Fibroblast of gingiva (primary cell): ENCODE results near the gene SMIM9.
"Not testable (repeated sequence)": the region's sequence is repeated elsewhere in the genome, so short reads cannot be mapped to it uniquely, and the experiment has no call there.

Source experiments
- DNase-seq: peaks from one replicate; pipeline ENCODE4 v3.0.0-alpha.2; 2011; ENCODE audit warnings: low read depth

Gene SMIM9

DNA sequence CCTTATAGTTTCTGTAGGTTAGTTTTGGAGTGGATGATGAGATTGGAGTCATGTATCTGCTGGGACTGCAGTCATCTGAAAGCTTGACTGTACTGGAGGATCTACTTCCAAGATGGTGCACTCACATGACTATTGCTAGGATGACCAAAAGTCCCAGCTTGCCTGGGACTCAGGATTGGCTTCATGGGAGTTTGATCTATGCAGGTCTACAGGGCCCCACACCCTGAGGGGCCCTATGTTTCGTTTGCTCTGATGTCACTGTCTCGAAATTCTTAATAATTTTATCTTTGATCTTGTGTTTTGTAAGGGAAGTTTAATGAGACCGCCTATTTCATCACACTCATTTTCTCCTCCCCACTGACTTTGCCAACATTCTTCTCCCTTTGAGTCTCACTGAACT, at the start of gene SMIM9:
Gene SMIM9 (minus strand): TSS at position 101 of the 400 bp plus-strand sequence. CDS start 3,806 bp downstream, outside the sequence.
- DNase-seq: no peak

DNA sequence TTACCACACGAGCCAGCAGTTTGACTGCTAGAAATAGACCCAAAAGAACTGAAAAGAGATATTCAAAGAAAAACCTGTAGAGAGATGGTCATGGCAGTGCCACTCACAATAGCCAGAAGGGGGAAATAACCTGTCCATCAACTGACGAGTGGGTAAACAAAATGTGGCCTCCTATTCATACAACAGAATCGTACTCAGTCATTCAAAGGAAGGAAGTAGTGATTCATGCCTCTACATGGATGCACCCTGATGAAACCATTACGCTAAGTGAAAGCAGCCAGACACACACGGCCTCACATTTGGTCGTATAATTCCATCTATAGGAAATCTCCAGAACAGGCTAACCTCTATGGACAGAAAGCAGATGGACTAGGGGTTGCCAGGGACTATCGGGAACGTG, 49.6 kb upstream of the SMIM9 start:
- not testable (repeated sequence) for DNase-seq

DNA sequence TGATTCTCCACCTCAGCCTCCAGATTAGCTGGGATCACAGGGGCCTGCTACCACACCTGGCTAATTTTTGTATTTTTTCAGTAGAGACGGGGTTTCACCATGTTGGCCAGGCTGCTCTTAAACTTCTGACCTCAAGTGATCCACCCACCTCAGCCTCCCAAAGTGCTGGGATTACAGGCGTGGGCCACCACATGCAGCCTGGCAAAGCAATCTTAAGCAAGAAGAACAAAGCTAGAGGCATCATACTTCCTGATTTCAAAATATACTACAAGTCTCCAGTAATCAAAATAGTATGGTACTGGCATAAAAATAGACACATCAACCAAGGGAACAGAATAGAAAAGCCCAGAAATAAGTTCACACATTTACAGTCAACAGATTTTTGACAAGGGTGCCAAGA, 38.9 kb upstream of the SMIM9 start:
- no peak for DNase-seq

DNA sequence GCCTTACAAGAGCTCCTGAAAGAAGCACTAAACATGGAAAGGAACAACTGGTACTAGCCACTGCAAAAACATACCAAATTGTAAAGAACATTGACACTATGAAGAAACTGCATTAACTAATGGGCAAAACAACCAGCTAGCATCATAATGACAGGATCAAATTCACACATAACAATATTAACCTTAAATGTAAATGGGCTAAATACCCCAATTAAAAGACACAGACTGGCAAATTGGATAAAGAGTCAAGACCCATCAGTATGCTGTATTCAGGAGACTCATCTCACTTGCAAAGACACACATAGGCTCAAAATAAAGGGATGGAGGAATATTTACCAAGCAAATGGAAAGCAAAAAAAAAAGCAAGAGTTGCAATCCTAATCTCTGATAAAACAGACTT, 34.1 kb upstream of the SMIM9 start:
- DNase-seq: not testable (repeated sequence)

DNA sequence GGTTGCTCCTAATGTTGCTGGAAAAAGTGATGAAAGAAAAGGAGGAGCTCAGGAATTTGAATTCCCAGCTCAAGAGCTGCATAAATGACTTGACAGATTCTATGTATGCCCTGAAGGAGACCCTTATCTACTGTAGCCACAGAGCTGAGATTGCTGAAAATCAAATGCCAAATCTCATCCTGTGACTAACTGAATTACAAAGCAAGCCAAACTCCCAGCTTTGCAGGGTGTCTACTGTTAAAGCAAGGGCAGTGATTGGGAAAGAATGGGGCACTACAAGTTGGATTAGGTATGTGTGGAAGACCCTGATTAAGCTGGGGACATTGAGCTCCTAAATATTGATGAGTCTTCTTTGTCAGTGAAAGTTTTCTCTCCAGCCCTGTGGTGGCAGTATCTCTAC, 20.8 kb upstream of the SMIM9 start:
- no peak for DNase-seq

DNA sequence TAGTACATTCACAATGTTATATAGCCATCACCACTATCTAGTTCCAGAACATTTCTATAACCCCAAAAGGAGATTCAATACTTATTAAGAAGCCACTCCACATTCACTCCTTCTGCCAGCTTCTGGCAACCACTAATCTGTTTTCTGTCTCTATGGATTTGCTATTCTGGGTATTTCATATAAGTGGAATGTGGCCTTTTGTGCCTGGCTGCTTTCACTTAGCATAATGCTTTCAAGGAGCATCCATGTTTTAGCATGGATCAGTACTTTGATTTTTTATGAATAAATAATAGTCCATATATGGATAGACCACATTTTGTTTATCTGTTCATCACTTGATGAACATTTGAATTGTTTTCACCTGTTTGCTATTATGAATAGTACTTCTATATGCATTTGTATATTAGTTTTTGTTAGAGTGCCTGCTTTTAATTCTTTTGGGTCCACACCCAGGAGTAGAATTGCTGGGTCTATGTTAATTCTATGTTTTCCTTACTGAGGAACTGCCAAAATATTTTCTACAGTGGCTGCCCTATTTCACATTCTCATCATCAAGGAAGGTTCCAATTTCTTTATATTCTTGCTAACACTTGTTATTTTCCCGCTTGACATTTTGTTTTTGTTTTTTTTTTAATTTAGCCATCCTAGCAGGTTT, 16.6 kb upstream of the SMIM9 start:
- no peak for DNase-seq

DNA sequence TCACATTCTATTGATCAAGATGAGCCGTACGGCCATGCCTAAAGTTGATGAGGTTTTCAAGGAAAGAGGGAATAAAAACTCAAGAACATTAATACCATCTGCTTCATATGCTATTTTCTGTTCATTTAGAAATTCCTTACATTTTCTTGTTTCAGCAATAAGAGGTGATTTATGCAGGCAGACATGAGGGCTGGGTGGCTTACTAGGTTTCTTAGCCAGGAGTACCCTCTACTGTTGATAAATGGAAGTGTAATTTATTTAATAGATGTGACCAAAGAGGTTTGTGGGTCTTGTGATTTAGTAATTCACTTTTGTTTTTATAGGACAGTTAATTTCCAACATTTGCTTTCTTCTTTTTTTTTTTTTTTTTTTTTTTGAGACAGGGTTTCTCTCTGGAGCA, 6.4 kb upstream of the SMIM9 start:
- DNase-seq: peak; percentile 50

DNA sequence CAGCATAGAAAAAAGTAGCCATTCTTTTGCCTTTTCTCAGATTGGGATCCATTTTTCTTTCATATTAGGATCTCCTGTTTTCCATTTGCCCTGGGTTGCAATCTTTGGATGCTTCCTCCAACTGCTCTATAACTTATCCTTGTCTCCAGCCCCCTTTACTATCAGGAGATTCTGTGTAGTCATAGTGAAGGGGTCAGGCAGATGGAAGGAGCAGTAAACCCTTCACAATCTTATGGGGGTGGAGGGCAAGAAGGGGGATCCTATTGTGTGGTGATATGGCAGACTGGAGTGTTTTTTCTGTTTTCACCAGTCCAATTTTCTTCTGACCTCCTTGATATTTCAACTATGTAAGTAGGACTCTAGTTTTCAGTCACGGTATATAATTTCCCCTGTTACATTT, 1.7 kb upstream of the SMIM9 start:
- no peak for DNase-seq

DNA sequence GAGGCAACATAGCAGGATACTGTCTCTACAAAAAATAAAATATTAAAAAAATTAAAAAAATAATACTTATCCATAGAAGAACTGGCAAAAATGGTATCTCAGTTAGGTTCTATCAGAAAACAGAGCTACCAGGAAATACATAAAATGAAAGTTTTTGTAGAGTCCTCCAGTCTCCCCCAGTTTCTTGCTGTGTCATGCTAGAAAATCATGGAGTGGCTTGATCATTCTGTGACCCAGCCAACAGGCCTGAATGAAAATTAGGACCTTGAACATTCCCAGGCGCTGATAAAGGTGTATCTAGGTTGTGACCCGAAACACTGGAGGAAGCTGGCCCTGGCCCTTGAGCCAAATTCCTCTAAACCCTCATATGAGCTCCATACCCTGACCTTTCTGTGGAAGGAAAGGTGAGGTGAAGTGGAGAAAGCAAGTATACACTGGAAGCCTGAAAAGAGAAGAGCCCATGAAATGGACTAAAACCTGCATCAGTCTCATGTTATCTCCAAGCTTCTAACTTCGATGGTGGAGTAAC, 652 bp downstream of the SMIM9 start:
- no peak for DNase-seq

DNA sequence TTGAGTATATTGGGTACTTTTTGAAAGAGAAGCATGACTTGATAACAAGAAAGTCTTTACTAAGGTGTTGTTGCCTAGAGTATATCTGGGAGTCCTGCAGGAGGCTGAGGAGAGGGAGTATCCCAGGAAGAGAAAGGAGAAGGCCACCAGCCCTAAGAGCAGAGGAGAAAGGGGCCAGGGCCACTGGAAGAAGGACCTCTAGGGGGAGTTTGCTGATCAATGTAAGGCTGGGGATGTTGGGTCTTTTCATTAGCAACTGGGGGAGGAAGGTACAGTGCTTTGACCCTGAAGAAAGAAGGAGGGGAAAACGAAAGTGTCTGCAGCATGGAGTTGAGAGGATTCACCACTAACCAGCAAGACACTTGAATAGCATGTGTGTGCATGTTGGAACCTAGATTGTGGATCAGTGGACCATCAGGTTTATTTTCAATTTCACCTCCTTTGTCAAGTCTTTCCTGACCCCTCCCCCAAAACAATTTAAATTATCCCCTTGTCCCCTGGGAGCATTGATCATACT, 4.5 kb downstream of the SMIM9 start:
- DNase-seq: no peak

DNA sequence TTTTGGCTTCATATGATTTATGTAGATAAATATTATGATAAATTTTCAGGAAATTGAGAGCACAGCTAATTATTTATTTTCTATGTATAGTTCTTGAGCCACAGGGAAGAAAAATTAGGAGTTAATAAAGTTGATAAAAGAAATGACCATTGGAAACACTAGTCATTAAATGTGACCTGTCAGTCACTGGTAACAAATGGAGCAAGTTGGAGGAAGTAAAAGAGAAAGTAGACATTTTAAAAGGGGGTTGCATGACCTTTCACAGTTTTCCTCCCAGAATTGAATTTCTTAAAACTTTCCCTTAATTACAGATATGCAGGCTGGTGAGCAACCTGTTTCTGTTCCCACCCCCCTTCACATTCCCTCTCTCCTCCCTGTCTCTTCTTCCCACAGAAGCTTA, 5.3 kb downstream of the SMIM9 start:
- no peak for DNase-seq

DNA sequence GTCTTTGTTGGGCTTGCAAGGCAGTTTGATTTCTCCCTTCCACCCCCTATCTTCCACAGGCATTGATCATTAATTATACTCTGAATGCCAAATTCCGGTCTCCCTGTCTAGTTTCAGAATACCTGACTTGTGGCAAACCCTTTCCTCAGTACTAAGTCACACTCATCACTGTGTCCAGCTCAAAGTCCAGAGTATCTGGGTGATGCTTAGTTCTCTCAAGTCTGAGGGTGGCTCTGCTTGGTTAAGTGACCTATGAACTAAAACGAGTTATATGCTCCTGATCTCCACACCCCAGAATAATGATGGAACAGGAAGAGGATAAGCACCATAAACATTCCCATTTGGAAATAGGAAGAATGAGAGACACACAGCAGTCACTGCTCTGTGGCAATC, 6.5 kb downstream of the SMIM9 start:
- no peak for DNase-seq

DNA sequence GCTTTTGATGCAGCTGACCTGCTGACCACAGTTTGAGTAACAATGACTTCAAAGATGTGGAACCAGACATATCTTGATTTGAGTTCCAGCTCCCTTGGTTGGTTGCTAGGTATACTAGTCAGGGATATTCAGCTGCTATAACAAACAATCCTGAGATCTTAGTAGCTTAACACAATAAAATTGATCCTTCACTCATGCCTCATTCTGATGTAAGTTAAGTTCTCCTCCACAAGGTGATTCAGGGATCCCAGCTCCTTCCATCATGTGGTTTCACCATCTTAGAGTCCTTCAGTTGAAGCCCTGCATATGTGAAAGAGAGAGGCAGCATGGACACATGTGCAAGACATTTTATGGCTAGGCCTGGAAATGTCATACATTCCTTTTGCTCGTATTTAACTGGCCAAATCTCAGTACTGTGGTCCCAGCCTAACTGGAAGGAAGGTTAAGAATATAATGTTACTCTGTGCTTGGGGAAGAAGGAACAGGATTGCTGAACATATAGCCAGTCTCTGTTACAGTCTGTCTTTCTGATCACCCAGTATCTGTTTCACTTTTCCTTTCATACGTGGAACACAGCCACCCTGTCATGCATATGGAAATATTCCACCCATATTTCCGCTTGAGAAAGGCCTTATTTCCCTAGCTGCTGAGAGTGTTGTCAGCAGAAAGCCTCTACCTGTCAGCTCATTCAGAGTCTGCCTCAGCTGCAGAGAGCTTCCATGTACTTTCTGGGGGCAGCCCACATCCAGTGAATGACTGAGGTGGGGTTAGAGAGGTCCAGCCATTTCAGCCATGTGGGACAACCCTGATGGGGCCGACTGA, 7.1 kb downstream of the SMIM9 start:
- DNase-seq: peak; percentile 3

DNA sequence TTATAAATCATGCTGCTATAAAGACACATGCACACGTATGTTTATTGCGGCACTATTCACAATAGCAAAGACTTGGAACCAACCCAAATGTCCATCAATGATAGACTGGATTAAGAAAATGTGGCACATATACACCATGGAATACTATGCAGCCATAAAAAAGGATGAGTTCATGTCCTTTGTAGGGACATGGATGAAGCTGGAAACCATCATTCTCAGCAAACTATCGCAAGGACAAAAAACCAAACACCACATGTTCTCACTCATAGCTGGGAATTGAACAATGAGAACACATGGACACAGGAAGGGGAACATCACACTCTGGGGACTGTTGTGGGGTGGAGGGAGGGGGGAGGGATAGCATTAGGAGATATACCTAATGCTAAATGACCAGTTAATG, 8.9 kb downstream of the SMIM9 start:
- DNase-seq: not testable (repeated sequence)

DNA sequence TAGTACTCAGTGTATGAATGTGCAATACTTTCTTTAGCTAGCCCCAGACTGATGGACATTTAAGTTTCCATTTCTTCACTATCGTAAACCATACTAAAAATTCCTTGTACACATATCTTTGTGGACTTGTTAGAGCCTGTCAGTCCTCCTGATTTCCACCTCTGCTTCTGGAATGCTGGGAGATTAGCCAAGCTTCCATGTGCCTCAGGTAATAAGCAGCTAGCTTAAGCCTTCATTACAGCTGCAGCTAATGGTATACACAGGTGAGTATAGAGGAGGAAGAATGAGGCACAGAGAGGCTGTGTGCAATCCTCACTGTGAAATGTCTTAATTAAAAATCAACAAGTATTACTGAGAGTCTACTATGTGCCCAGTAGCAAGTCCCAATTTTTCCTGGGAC, 9.8 kb downstream of the SMIM9 start:
- DNase-seq: no peak

DNA sequence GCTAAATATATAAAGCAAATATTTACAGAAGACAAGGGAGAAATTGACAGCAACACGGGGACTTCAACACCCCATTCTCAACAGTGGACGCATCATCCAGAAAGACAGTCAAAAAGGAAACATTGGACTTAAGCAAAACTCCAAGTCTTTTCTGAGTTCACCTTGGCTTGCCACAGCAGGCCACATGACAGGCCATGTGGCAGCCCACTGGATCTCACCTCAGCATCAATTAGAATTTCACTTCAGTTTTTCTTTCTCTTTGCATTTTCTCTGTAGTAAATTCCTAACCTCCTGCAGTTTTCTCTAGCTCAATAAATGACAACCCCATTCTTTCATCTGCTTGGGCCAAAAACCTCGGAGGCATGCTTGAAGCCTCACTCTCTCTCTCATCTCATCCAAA, 12.4 kb downstream of the SMIM9 start:
- no peak for DNase-seq

DNA sequence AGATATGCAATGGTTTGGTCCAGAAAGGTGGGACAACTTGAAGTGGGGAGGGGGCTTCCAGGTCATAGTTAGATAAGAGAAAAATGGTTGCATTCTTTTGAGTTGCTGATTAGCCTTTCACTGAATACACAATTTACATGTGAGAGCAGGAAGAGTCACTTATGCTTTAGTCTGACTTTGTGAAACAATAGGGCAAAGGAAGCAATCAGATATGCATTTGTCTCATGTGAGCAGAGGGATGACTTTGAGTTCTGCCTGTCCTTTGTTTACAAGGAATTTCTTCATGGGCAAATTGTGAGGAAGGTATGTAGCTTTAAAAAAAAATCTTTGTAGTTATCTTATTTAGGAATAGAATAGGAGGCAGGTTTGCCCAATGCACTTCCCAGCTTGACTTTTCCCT, 12.9 kb downstream of the SMIM9 start:
- no peak for DNase-seq

DNA sequence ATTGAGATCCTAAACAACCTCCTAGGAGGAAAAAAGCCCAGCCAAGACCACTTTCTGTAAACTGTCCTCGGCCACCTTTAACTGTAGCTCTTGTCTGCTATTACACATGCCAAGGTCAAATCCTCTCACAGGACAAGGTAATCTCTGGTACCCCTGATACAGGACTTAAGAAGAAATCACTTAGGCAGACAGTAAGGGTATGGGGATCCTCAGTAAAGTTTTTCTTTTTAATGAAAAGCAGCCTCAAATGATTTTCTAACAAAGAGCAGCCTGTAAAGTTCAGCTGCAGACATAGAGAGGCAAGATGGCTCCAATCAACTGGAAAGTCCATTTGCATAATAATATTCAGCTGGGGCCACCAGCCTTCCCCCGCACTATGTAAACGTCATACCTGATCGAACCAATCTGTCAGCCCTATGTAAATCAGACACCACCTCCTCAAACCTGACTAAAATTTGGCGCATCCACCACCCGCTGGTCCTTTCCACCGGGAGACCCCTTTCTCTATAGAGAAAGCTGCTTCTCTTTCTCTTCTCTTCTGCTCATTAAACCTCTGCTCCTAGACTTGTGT, 14.6 kb downstream of the SMIM9 start:
- no peak for DNase-seq

DNA sequence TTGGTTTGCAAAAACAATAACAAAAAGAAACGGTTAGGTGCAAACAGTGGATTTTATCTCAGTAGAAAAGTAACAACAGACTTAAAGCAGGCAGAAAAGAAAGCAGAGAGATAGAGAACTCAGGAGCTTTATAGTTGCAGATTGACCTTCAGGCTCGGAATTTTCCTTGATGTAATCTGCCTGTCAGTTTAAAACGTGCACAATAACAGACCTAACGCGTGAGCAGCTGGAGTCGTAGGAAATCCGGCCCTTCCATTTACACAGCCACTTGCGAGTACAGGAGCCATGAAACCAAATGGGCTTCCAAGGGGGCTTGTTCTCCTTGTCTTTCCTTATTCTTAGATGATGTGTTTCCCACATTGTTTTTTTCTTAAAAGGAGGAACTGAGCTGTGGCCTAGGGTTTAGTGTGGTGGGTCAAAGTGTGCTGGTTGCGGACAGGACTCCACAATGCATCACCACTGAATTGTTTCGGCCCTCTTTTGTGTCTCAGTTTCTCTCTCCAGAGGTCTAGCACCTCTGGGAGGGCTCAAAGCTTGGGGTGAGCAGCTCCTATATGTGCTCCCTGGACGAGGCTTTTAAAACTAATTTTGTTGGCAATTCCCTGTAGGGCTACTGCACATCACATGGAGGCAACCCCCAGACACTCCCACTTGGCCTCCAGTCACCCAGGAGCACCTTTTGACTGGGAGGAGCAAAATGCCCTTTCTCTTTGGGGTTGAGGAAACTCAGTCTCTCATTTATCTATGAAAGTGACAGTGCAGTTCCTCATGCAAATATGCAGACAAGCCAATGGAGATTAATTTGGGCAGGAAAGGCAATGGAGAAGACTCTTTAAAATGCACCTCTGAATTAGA, 15.3 kb downstream of the SMIM9 start:
- no peak for DNase-seq

DNA sequence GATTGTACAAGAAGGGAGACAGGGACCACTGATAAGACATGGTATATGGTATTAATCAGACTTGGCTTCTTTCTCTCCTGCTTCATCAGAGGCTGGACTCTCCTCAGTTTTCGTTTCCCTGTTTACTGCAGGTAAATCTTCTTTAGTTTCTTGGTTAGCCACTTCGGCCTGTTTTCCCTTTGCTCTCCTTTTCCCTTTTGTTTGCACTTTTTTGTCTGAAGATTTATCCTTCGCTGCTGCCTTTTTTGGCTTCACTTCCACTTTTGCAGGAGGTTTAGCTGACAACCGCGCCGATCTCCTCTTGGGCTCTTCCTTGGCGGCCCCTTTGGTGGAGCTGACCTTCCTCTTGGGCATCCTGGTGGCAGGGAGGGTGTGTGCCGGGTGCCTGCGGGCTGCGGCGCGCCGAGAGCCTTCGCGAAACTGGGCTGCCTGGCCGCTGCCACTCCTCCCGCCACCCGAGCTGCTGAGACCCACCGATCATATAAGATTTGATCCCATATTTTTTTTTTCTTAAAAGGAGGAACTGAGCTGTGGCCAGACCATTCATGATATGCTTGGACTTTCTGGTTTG, 17.3 kb downstream of the SMIM9 start:
- DNase-seq: not testable (repeated sequence)

DNA sequence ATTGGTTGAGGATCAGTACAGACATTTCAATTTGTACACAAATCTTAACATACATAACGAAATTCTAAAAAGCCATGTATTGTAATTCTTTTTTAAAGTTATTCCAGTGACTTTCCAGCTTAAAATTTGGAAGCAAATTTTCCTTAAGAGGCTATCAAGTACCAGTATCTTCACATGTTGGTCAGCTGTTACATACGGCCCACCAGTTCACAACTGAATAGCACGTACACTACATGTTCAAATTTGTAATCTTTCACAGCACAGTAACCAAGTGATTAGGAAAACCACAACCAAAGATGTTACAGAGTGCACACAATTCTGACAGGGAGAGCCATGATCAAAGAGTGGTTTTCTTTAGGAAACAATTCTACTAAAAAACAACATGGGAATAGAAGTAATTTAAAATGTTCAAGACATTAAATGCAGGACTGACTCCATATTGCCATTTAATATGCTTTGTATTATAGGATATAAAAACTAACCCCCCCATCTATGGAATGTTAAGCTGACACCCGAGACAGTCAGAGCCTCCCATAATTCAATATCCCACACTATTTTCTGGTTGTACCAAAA, 18.1 kb downstream of the SMIM9 start:
- not testable (repeated sequence) for DNase-seq
